H1 (cell line): ENCODE results near the gene RNF224. TPM values are rescaled to one million over a fixed set of nuclear protein-coding genes. Genes with fewer than 3 reads are reported as not detected.

Experiments used
- CTCF ChIA-PET: fragments of 300-600 bp; sonication (Branson Sonifier 250); formaldehyde crosslinking; loops from one replicate; lab custom pipeline; 2021; ENCODE audit not compliant: partially characterized antibody; lab: Charles Lee
- POLR2A ChIA-PET: fragments of 300-600 bp; sonication (Branson Sonifier 250); formaldehyde crosslinking; loops from one replicate; lab custom pipeline; 2021; ENCODE audit warnings: inconsistent platforms; ENCODE audit not compliant: partially characterized antibody; lab: Charles Lee
- DNase-seq, 2 experiments: peaks; one replicate each; pipeline versions ENCODE4 v3.0.0 to v3.0.0-alpha.2; 2010 to 2022; ENCODE audit warnings: low spot score in 2 of 2, low read depth in 1 of 2, mixed read lengths in 1 of 2
- FAIRE-seq: peaks from 2 replicates; lab custom pipeline; 2011; peaks lifted over from hg19 to GRCh38; lab: Jason Lieb, UNC
- H2AFZ ChIP-seq: 2 replicates; pipeline ENCODE4 v1.8.1; 2012; ENCODE audit warnings: low read length, inconsistent platforms
- H2AK5ac ChIP-seq: 2 replicates; pipeline ENCODE4 v1.6.1; 2013; ENCODE audit warnings: low read depth, low read length
- H2BK120ac ChIP-seq: replicated peaks from 2 replicates; pipeline ENCODE3; 2013; ENCODE audit warnings: low read depth, low read length, inconsistent platforms
- H2BK12ac ChIP-seq: 2 replicates; pipeline ENCODE4 v1.6.1; 2013; ENCODE audit warnings: low read depth, low read length
- H2BK15ac ChIP-seq: 2 replicates; pipeline ENCODE4 v1.6.1; 2013; ENCODE audit warnings: low read length
- H2BK20ac ChIP-seq: 2 replicates; pipeline ENCODE4 v1.6.1; 2013; ENCODE audit warnings: low read length
- H2BK5ac ChIP-seq: 2 replicates; pipeline ENCODE4 v1.6.1; 2013; ENCODE audit warnings: low read depth, low read length
- H3K14ac ChIP-seq: 2 replicates; pipeline ENCODE4 v1.6.1; 2013; ENCODE audit warnings: inconsistent platforms; ENCODE audit not compliant: insufficient read length
- H3K18ac ChIP-seq: 2 replicates; pipeline ENCODE4 v1.6.1; 2013; ENCODE audit warnings: low read length; ENCODE audit errors: extremely low read depth
- H3K23ac ChIP-seq: 2 replicates; pipeline ENCODE4 v1.6.1; 2013; ENCODE audit warnings: inconsistent platforms; ENCODE audit not compliant: insufficient read length
- H3K23me2 ChIP-seq: 2 replicates; pipeline ENCODE4 v1.6.1; 2013; ENCODE audit warnings: low read depth, low read length
- H3K27ac ChIP-seq: 2 replicates; pipeline ENCODE4 v1.6.1; 2011; ENCODE audit warnings: low read depth, low read length, inconsistent platforms
- H3K27me3 ChIP-seq, 4 experiments: replicated peaks in 1 of 4; 1 replicate in 1 of 4; 2 replicates in 3 of 4; pipeline versions ENCODE4 v1.6.1 to v1.8.1; 2011 to 2013; ENCODE audit warnings: low read length in 3 of 4, mild to moderate bottlenecking in 3 of 4, inconsistent platforms in 2 of 4, mixed read lengths in 2 of 4, moderate library complexity in 1 of 4; ENCODE audit not compliant: control insufficient read depth in 3 of 4, insufficient read depth in 3 of 4; ENCODE audit errors: extremely low read depth in 1 of 4
- H3K36me3 ChIP-seq, 4 experiments: 2 replicates each; pipeline versions ENCODE4 v1.6.1 to v1.8.1; 2011 to 2013; ENCODE audit warnings: mild to moderate bottlenecking in 4 of 4, low read length in 3 of 4, moderate library complexity in 2 of 4, control low read depth in 1 of 4, inconsistent platforms in 1 of 4; ENCODE audit not compliant: insufficient read depth in 4 of 4, control insufficient read depth in 2 of 4
- H3K4ac ChIP-seq: replicated peaks from 2 replicates; pipeline ENCODE3; 2013; ENCODE audit warnings: low read length, low read depth, mixed read lengths, inconsistent platforms; ENCODE audit not compliant: insufficient read length
- H3K4me1 ChIP-seq, 4 experiments: replicated peaks in 1 of 4; 1 replicate in 1 of 4; 2 replicates in 3 of 4; pipeline versions ENCODE4 v1.6.1 to v1.8.1; 2011 to 2013; ENCODE audit warnings: low read length in 3 of 4, inconsistent platforms in 2 of 4, mixed read lengths in 1 of 4; ENCODE audit not compliant: insufficient read depth in 4 of 4, control insufficient read depth in 3 of 4
- H3K4me2 ChIP-seq, 2 experiments: 2 replicates each; pipeline versions ENCODE4 v1.6.1 to v1.8.1; 2011 to 2013; ENCODE audit warnings: low read depth in 2 of 2, low read length in 2 of 2, control low read depth in 1 of 2, inconsistent platforms in 1 of 2, mild to moderate bottlenecking in 1 of 2; ENCODE audit not compliant: insufficient read depth in 1 of 2
- H3K4me3 ChIP-seq, 4 experiments: fragments of 200-600, 300-600 bp in 1 of 4; sonication (generic), shearing (Covaris generic), sonication (Bioruptor Twin) in 1 of 4; 2 replicates each; pipeline versions ENCODE4 v1.5.1 to v1.8.1; 2011 to 2016; ENCODE audit warnings: low read length in 4 of 4, low read depth in 3 of 4, control low read depth in 2 of 4, inconsistent platforms in 2 of 4, mild to moderate bottlenecking in 2 of 4, mixed read lengths in 1 of 4, moderate library complexity in 1 of 4; ENCODE audit not compliant: insufficient read depth in 2 of 4; ENCODE audit errors: extremely low read depth in 1 of 4
- H3K56ac ChIP-seq: replicated peaks from 2 replicates; pipeline ENCODE3; 2013; ENCODE audit warnings: low read depth, mild to moderate bottlenecking, mixed read lengths, low read length, inconsistent platforms; ENCODE audit not compliant: insufficient read length
- H3K79me1 ChIP-seq: 2 replicates; pipeline ENCODE4 v1.6.1; 2013; ENCODE audit warnings: low read depth, low read length, control low read depth
- H3K79me2 ChIP-seq, 2 experiments: 2 replicates each; pipeline versions ENCODE4 v1.6.1 to v1.8.1; 2012 to 2013; ENCODE audit warnings: low read length in 2 of 2, mild to moderate bottlenecking in 2 of 2, inconsistent platforms in 1 of 2; ENCODE audit not compliant: insufficient read depth in 2 of 2, control insufficient read depth in 1 of 2
- H3K9ac ChIP-seq, 4 experiments: replicated peaks in 1 of 4; 1 replicate in 1 of 4; 2 replicates in 3 of 4; pipeline versions ENCODE4 v1.6.1 to v1.8.1; 2011 to 2013; ENCODE audit warnings: low read depth in 3 of 4, low read length in 3 of 4, control low read depth in 2 of 4, mild to moderate bottlenecking in 2 of 4, moderate library complexity in 2 of 4, inconsistent platforms in 1 of 4; ENCODE audit errors: extremely low read depth in 1 of 4
- H3K9me3 ChIP-seq, 2 experiments: 2 replicates each; pipeline versions ENCODE4 v1.6.1 to v1.8.1; 2012 to 2013; ENCODE audit warnings: mild to moderate bottlenecking in 2 of 2, moderate library complexity in 2 of 2, control low read depth in 1 of 2, inconsistent platforms in 1 of 2, low read depth in 1 of 2, low read length in 1 of 2, mixed read lengths in 1 of 2; ENCODE audit not compliant: insufficient read depth in 2 of 2
- H4K20me1 ChIP-seq, 2 experiments: replicated peaks in 1 of 2; 2 replicates each; pipeline versions ENCODE3 to v1.8.1; 2011 to 2013; ENCODE audit warnings: inconsistent platforms in 2 of 2, low read length in 2 of 2, mild to moderate bottlenecking in 1 of 2; ENCODE audit not compliant: insufficient read depth in 2 of 2, control insufficient read depth in 1 of 2
- H4K5ac ChIP-seq: 2 replicates; pipeline ENCODE4 v1.6.1; 2013; ENCODE audit warnings: low read length, low read depth, mixed read lengths, inconsistent platforms; ENCODE audit not compliant: insufficient read length
- H4K8ac ChIP-seq: 2 replicates; pipeline ENCODE4 v1.8.0; 2013; ENCODE audit warnings: mild to moderate bottlenecking, moderate library complexity, low read length, inconsistent platforms; ENCODE audit not compliant: insufficient read depth; ENCODE audit errors: extremely low read depth
- H4K91ac ChIP-seq: replicated peaks from 2 replicates; pipeline ENCODE3; 2013; ENCODE audit warnings: low read length, mixed read lengths, inconsistent platforms; ENCODE audit not compliant: insufficient read length
- ASH2L ChIP-seq: fragments of 200-600, 300-600 bp; sonication (generic); IDR thresholded peaks from one replicate; pipeline ENCODE4 v1.7.1; 2017; ENCODE audit warnings: low read length
- CBX5 ChIP-seq: fragments of 300-800, 300-1000 bp; sonication (generic); IDR thresholded peaks from 2 replicates; pipeline ENCODE4 v1.7.1; 2016; ENCODE audit warnings: antibody characterized with exemption, low read length, low read depth
- CHD1 ChIP-seq: IDR thresholded peaks from 2 replicates; pipeline ENCODE4 v1.6.1; 2012; ENCODE audit warnings: low read depth, low read length, improper control_type of control experiment
- CTCF ChIP-seq, 3 experiments: IDR thresholded peaks; 1 replicate in 2 of 3; 2 replicates in 1 of 3; pipeline versions ENCODE4 v1.5.1 to v1.6.1; 2011; ENCODE audit warnings: low read length in 3 of 3, mild to moderate bottlenecking in 3 of 3, inconsistent platforms in 2 of 3, low read depth in 1 of 3, moderate library complexity in 1 of 3; ENCODE audit not compliant: insufficient read depth in 1 of 3; ENCODE audit errors: control extremely low read depth in 1 of 3
- GABPA ChIP-seq: IDR thresholded peaks from 2 replicates; pipeline ENCODE4 v1.6.1; 2011; ENCODE audit warnings: mild to moderate bottlenecking, low read length, moderate library complexity, borderline replicate concordance; ENCODE audit not compliant: insufficient read depth
- HDAC6 ChIP-seq: IDR thresholded peaks from one replicate; pipeline ENCODE4 v1.7.1; 2012; ENCODE audit warnings: low read depth, mild to moderate bottlenecking, inconsistent platforms, low read length, moderate library complexity
- JUN ChIP-seq: IDR thresholded peaks from 2 replicates; pipeline ENCODE4 v1.6.1; 2011; ENCODE audit warnings: low read depth, mild to moderate bottlenecking, improper control_type of control experiment, low read length
- RBBP5 ChIP-seq: IDR thresholded peaks from 2 replicates; pipeline ENCODE4 v1.7.1; 2012; ENCODE audit warnings: low read depth, mild to moderate bottlenecking, inconsistent platforms, low read length, moderate library complexity, borderline replicate concordance
- TAF1 ChIP-seq: IDR thresholded peaks from 2 replicates; pipeline ENCODE4 v1.6.1; 2011; ENCODE audit warnings: mild to moderate bottlenecking, low read depth, low read length
- WGBS, 2 experiments: shearing (Covaris generic) in 1 of 2; methylation state at CpG; one replicate each; pipeline versions ENCODE4 v1.1.6 to v1.1.7; 2013 to 2015; ENCODE audit warnings: low lambda C conversion rate in 2 of 2, mixed read lengths in 2 of 2, inconsistent platforms in 1 of 2, low coverage in 1 of 2, missing lambda C conversion rate in 1 of 2; ENCODE audit not compliant: insufficient replicate concordance in 2 of 2, insufficient coverage in 1 of 2, insufficient read length in 1 of 2; ENCODE audit errors: extremely low coverage in 1 of 2, missing lambda C conversion rate in 1 of 2; 5-methylcytosine and 5-hydroxymethylcytosine counted together
- polyA plus RNA-seq, 7 experiments: library from polyadenylated mRNA; depleted of rRNA in 3 of 7; stranded (reverse) in 5 of 7; unstranded in 2 of 7; fragments of >200 nt in 5 of 7; fragments of 200-250 nt in 2 of 7; gene quantifications; 1 replicate in 5 of 7; 2 replicates in 1 of 7; 4 replicates in 1 of 7; pipeline versions ENCODE4 v1.2.1 to v1.2.3, GENCODE V29; 2011 to 2013; ENCODE audit warnings: missing spikeins in 2 of 7, mixed read lengths in 2 of 7
- total RNA-seq: library from RNA; stranded (reverse); fragmentation: NEBNext Ultra II Directional; extraction: Animal tissue kit (Norgen Biotek cat#: 25700); gene quantifications from 2 replicates; pipeline ENCODE4 v1.2.1, GENCODE V29; 2021

RNF224 gene
- total and polyA plus RNA-seq, 2 of the 8 experiments (the other 6 are each of a cell fraction or from before 2014, with no cell fraction given), result 0.24 TPM; not detected in 1

- Histone ChIP-seq H3K18ac (no peak overlapping the region), H3K23me2 (peaks cover 2% of the 10 kb centered on the region; the same call in 1 of the 2 replicates), H4K8ac (no peak overlapping the region; the same call in 1 of the 2 replicates), H3K36me3 (peaks cover 0 to 15% (median 12%) of the 10 kb centered on the region in 4 experiments; a peak in 6 of 8 replicates), H3K4me1 (peaks cover 0 to 17% (median 11%) of the 10 kb centered on the region in 4 experiments; a peak in 6 of 7 replicates), H3K9me3 (no peaks in the 10 kb centered on the region), H2BK12ac (no peak overlapping the region), H2AFZ (no peak overlapping the region), H3K79me2 (no peaks in the 10 kb centered on the region), H4K91ac (no peak overlapping the region), H3K4me3 (no peak overlapping the region), H3K27me3 (no peaks in the 10 kb centered on the region), H3K14ac (no peak overlapping the region), H3K27ac (no peak overlapping the region), H2BK5ac (peak overlapping the region; percentile 52; the same call in 1 of the 2 replicates), H3K4me2 (no peak overlapping the region), H2BK20ac (no peak overlapping the region), H4K20me1 (peaks cover 4 to 9% of the 10 kb centered on the region in 2 experiments), H3K4ac (no peak overlapping the region), H3K23ac (no peak overlapping the region), H4K5ac (no peak overlapping the region), H3K56ac (no peak overlapping the region), H2BK120ac (no peak overlapping the region), H2BK15ac (no peak overlapping the region), H3K79me1 (no peaks in the 10 kb centered on the region), H3K9ac (no peak overlapping the region), H2AK5ac (no peak overlapping the region)
- DNase-seq (no peak), FAIRE-seq (no peak)
- 92% methylated on average over 32 of the region's 39 CpGs; no CpG with 5 or more reads in 1 of the 2 experiments for WGBS, 2 experiments
- ChIA-PET POLR2A (interaction anchor here (1.0 to 47.8 kb wide), 5 partner anchors 9 to 37 kb away, joined by 3 to 1462 read pairs (median 4); partner anchors contain the start of genes CYSRT1, NDOR1, NELFB and NRARP), CTCF (interaction anchor here (0.6 to 2.2 kb wide), 7 partner anchors 8 to 35 kb away, joined by 3 to 8 read pairs (median 3); partner anchors contain the start of gene NELFB)
- TF ChIP-seq JUN (no peak), HDAC6 (no peak), CTCF (IDR thresholded peaks at IDR 0.05; ENCODE audit: control extremely low read depth in 1 of 3, insufficient read depth in 1 of 3, low read depth in 1 of 3, low read length in 3 of 3) (no peak), ASH2L (no peak), CHD1 (no peak), TAF1 (no peak), RBBP5 (no peak), GABPA (no peak), CBX5 (no peak)
Observed at GRCh38 chr9:137272241-137273094, 45.2 kb downstream of the RNF224 start.
